OCI-M1 (cell line): ENCODE data around the gene RASGRP2.
"Not testable (repeated sequence)": the region's sequence is repeated elsewhere in the genome, so short reads cannot be mapped to it uniquely, and the experiment has no call there.

Experiments used
- DNase-seq: peaks from one replicate; lab custom pipeline; 2025; lab: John Stamatoyannopoulos, UW

RASGRP2 gene

GRCh38 chr11:64718084-64718779, 25.7 kb downstream of the RASGRP2 start:
- DNase-seq = no peak

GRCh38 chr11:64717268-64717578, 26.7 kb downstream of the RASGRP2 start:
- no peak for DNase-seq

DNA sequence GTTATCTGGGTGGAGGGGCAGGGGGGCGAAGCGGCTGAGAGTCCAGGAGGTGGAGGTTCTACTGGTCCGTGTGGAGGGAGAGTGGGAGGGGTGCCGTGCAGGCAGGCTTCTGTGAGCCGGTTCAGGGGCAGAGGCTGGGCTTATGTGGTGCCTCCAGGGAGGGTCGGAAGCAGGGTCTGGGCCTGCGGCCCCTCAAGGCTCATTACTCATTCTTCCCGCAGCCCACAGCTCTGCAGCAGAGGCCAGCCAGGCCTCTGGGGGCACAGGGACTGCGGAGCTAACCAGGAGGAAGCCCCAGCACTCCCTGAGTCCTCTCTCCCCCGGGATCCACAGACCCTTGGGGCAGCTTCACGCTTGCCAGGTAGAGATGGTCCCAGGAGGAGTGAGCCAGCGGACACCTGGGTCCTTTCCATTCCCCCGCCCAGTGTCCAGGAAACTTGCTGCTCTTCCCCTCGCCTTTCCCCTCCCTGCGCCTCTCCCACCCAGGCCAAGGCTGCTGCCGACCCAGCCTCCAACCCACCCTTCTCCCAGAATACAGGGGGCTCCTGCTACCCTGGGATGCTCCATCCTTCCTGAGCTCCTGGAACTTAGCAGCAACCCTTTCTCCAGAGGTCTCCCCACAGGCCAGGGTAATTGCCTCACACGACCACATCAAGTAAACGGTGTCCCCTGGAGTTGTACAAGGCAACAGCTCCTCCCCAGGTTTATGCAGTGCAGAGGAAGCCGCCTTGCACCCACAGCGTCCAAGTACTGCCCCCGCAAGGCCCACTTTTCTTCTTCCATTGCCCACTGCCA, 27.3 kb downstream of the RASGRP2 start:
- no peak for DNase-seq

DNA sequence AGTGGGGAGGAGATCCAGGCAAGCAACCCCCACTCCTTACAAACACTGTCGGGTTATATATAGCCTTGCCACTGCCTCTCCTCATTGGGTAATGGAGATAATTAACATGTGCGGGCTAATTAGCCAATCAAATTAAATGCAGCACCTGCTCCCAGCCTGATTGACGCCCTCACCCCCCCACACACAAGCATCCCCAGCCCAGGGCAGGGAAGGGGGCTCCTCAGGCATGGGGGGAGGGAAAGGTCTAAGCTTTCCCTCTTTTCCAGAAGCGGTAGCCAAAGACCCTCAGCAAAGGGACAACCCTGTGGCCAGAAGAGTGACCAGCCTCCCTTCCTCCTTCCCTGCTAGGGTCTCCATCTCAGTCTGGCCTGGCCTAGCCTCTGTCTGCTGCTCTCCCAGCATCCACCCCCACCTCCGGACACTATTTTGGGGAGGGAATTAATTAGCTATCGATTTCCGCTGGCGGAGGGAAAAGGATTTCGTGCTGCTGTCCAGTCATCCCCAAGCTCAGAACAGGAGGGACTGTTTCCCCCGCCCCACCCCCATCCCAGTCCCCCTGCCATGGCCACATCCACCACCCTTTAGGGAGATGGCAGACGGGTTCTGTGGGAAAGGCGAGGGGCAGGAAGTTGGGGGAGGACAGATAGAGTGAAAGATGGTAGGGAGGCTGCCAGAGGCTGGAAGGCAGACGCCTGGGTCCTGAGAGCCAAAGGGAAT, 28.0 kb downstream of the RASGRP2 start:
- no peak for DNase-seq

DNA sequence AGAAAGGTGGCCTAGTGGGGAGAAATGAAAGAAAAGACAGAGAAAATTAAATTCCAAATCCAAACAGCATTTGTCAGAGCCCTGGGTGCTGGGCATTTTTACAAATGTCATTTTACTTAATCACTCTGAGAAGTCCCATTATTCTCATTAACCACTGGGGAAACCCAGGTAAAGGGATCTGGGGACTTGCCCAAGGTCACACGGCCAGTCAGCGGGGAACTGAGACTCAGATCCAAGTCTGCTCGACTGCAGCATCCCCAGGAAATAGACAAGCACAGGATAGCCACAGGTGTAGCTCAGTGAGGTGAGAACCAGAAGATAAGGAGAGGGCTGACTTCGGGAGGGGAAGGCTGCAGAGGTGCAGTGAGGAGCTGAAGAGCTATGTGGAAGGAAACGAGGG, 28.8 kb downstream of the RASGRP2 start:
- DNase-seq = no peak

DNA sequence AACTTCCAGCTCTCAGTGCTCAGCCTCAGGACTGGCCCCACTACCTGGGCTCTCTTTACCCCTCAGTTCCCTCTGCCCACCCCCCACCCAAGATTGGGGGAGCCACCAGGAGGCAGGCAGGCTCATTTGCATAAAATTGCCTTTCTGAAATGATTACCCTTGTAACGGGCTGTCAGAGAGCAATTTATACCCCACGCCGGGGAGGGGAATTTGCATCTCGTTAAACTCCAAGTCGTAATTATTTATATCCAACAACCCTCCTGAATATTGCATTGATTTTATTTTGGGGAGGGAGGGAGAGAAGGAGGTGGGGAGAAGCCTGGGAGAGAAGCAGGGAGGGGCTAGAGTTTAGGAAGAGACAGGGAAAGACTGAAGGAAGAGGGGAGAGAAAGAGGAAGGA, 29.3 kb downstream of the RASGRP2 start:
- no peak for DNase-seq

DNA sequence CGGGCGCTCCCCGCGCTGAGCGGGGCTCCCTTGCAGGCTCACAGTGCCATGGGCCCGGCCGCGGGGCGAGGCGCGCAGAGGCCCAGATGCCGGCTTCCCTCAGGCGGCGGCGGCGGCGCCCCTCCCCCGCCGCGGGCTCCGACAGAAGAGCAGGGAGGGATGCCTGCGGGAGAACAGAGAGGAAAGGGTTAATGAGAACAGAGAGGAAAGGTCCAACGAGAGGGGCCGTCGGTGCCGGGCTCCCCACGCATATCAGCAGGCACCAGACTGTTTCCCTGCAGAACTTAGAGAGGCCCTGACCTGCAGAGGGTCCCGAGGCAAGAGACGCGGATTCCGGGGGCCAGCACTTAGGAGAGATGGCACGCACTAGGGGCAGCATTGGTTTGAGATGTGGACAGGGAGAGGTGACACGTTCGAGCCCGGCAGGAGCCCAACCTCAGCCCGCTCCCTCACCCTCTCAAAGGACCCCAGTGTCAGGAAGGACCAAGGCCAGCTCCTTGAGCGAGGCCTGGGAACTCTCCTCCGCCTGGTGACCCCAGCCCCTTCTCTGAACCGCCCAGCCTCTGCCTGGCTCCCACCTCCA, 30.1 kb downstream of the RASGRP2 start:
- DNase-seq = no peak

- DNase-seq = no peak
Observed at GRCh38 chr11:64713016-64713707, 30.8 kb downstream of the RASGRP2 start.

DNA sequence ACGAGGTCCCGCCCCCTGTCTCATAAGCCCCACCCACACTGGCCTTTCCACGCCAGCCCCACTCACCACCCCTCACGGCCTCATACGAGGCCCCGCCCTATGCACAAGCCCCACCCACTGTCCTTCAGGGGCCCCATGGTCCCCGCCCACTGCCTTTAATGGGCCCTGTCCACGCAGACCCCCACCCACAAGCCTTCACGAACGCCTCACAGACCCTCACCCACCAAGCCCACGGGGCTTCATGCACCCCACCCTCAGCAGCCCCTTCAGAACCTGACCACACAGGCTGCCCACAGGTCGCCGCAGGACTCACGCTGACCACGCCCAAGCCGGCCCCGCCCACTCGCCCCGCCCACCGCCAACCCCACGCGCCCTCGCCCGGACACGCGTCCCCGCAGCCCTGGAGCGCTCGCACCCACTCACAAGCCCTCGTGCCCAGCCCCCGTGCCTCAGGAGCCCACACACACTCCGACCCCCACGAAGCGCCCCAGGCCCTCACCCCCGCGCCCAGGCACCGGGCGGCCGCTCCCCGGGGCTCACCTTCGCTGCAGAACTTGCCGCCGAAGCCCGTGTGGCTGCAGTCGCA, 31.4 kb downstream of the RASGRP2 start:
- DNase-seq = no peak

GRCh38 chr11:64711956-64712362, 32.0 kb downstream of the RASGRP2 start:
- DNase-seq = no peak

DNA sequence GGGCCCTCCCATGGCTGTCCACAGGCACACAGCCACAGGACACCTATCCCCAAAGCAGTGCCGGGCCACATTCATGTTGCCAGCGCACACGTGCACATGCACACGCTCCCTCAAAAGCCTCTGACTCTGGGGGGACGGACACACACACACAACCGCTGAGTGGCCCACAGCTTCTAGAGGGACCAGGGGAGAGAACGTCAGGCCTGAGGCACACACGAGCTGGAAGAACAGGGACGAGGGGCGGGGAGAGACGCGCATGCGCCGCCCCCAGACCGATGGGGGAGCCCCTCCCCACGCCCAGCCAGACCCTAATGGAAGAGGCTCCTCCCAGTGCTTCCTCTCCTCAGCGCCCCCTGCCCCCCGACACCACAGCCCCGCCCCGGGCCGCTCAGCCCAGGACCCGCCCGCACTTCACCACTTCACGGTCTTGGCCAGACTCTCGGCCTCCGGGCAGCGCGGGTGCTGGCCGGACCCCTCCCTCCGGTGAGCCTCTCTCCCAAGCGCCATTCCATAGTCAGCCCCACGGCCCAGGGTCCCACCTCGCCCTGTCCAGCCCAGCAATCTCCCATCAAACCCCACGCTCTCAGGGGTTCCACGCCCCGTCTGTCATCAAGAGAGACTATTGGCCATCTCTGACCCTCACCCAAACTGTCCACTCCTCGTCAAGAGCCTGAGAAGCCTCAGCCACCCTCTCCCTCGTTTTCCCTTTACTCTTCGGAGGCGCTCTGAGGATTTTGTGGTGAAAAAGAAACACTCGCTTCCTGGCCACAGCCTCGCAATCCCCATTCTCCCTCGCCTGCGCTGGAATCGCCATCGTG, 32.6 kb downstream of the RASGRP2 start:
- DNase-seq = no peak

GRCh38 chr11:64710418-64711137, 33.4 kb downstream of the RASGRP2 start:
- DNase-seq = no peak

DNA sequence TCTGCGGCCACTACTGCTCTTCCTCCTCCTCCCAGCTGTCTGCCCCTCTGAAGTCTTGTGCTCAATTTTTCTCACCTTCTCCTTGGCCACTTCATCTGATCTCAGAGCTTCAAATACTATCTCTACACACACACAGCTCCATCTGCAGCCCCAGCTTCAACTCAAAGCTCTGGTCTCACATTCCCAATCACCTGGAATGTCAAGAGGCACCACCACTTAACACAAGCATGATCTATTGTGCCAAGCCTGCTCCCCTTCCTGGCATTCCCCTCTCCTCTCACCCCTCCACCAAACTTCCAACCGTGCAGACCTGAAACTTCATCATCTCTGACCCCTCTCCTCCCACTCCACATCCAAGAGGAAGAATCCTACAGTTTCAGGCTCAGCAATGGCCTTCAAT, 38.4 kb downstream of the RASGRP2 start:
- DNase-seq = no peak

DNA sequence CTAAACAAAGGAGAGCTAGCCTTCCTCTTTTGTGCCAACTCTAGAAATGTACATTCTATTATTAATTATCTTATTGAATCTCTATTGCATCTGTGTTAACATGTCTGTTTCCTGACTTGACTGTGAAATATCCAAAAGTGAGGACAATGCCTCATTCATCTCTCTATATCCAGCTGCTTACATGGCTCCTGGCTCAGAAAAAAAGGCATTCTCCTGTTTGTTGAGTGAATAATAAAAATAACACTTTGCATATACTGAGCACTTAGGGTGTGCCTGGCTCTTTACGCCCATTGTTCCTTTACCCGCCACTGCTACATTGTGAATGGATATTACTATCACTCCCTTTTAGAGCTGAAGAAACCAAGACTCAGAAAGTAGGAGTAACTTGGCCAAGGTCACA, 40.9 kb downstream of the RASGRP2 start:
- no peak for DNase-seq

DNA sequence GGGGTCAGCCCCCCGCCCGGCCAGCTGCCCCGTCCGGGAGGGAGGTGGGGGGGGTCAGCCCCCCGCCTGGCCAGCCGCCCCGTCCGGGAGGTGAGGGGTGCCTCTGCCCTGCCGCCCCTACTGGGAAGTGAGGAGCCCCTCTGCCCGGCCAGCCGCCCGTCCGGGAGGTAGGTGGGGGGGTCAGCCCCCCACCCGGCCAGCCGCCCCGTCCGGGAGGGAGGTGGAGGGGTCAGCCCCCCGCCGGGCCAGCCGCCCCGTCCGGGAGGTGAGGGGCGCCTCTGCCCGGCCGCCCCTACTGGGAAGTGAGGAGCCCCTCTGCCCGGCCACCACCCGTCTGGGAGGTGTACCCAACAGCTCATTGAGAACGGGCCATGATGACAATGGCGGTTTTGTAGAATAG, 42.0 kb downstream of the RASGRP2 start:
- not testable (repeated sequence) for DNase-seq

- DNase-seq = no peak
Observed at GRCh38 chr11:64698427-64698826, 45.5 kb downstream of the RASGRP2 start.

DNA sequence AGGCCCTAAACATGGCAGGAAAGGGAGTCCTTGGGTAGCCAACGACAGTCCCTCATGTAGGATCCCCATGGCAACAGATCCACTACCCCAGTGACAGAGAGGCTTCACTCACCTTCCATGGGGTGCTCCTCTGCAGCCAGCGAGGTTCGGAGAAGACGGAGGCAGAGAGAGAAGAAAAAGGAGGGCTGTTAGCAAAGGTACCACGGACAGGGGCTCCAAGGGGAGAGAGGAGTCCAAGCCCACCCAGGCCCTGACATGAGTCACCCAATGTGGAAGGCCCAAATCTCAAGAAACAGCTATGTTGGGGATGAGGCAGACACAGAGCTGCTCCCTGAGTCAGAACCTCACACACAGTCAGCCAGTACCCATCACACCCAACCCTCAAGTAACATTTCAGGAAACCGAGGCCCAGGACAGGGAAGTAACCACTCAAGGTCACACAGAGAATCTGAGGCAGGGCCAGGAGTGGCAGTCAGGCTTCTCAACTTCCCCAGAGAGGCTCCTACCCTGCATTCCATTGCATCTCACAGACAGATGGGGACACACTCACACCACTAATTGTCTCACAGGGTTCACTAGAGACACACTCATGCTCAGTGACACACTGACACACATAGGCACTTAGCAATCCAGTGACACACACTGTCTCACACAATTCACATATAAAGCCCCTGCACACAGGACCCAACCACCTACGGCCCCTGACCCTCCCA, 46.1 kb downstream of the RASGRP2 start:
- no peak for DNase-seq

GRCh38 chr11:64696045-64696444, 47.9 kb downstream of the RASGRP2 start:
- DNase-seq = no peak

GRCh38 chr11:64695548-64695947, 48.4 kb downstream of the RASGRP2 start:
- no peak for DNase-seq
